Neural progenitor cell (in vitro differentiated cells): Measurements from ENCODE around the gene NME9.

Source experiments
- CTCF ChIP-seq: fragments of 200-600 bp; sonication (generic); IDR thresholded peaks from 2 replicates; pipeline ENCODE4 v1.5.1; 2017; ENCODE audit warnings: antibody characterized with exemption, mild to moderate bottlenecking
- EZH2 ChIP-seq: fragments of 200-600 bp; sonication (generic); IDR thresholded peaks from 2 replicates; pipeline ENCODE4 v1.6.1; 2017; ENCODE audit warnings: antibody characterized with exemption, mild to moderate bottlenecking, moderate library complexity
- EZH2phosphoT487 ChIP-seq: fragments of 200-600 bp; sonication (generic); IDR thresholded peaks from 2 replicates; pipeline ENCODE4 v1.6.1; 2017; ENCODE audit warnings: antibody characterized with exemption

- TF ChIP-seq CTCF = no peak
- TF ChIP-seq EZH2 = no peak
- no peak for TF ChIP-seq EZH2phosphoT487
Observed at GRCh38 chr3:138359919-138360868, 30.5 kb upstream of the NME9 start.
